GM19455 (cell line): Measurements from ENCODE around the gene ARL16.

ENCODE experiments used
- ATAC-seq: cut with Tn5 transposase; IDR thresholded peaks from one replicate; pipeline ENCODE4 v1.9.1; 2021; ENCODE audit not compliant: unreplicated experiment

Gene ARL16

DNA sequence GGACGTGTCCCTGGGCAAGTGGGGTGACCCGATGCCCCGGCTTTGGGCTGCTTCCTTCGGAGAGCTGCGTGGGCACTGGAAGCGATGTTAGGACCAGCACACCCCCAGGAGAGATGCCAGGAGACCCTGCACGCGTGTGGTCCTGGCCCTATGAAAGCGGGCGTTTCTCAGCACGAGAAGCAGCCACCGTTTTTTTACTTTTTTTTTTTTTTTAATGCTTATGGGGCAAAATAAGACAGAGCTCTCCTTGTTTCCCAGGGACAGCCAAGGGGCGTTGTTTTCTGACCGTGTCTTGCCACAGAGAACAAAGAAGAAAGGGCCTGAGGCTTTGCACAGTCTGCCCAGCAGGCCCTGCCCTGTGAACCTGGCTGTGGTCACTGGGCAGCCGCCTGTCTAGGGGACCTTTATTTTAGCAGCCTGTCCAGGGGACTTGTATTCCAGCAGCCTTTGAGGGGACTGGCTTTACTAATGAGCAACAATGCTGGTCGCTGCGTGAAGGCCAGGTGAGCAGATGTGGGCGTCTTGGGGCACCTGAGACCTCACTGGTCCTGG lies 29.5 kb upstream of the ARL16 start:
- no peak for ATAC-seq

GRCh38 chr17:81712468-81713003 lies 28.9 kb upstream of the ARL16 start:
- ATAC-seq, result peak; percentile 12

DNA sequence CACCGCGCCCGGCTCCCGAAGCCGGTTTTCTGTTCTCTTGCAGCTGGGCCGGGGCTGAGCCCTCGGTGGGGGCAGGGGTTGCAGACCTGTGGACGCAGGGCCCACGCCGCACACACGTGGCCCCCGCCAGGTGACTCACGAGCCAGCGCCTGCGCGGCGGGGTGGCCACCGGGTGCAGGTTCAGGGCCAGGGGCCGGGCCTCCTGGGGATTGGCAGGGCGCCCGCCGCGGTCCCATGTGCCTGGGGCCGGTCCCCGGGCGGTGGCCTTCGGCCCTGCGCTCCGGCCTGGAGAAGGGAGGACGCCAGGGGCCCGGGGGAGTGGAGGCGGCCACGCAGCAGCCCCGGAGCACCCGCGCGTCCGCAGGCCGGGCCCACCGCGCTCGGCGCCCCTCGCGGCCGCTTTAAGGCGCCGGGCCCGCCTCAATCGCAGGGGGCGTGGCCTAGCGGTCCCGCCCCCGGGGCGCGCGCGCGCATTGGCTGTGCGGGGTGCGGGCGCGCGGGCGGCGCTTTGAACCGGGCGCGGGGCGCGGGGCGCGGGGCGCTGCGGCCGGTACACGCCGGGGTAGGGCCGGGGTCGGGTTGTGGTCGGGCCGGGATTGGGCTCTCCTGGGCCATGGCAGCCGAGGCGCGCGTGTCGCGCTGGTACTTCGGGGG lies 28.3 kb upstream of the ARL16 start, which contains the start of gene SLC25A10:
Gene SLC25A10 (plus strand): TSS at position 471 of the 654 bp plus-strand sequence. CDS start 143 bp downstream, at position 614.
- ATAC-seq, result peak; percentile 63

DNA sequence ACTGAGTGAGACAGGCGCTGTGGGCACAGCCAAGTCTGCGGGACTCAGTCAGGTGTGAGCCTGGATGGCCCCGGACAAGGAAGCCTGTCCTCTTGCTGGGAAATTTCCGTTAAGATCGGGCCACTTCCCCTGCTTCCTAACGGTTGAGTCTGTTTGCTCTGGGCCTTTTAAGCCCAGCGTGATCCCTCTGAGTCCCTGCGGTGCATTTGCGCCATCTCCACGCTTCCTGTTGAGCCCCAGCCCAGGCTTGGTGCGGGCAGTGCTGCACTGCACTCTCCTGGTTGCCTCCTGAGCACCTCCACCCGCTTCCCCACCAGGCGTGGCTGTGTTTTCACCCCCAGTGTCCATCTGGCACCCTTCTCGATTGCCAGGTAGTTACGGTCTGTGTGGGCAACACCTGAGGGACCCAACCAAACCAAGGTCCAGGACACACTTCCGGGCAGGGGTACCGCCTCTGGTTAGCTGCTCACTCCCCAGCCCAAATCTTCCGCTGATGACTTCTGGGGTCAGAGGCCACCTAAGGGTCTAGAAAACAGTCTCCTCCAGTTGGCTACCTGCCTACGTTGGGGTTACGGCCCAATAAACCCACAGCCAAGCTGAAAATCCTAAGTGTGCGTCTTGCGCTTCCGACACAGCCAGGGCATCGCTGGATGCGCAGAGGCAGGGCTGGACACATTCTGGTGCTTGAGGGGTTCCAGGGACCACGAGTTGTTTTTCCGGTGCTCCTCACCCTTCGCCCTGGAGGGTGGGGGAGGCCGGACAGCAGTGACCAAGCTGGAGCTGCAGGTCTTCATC lies 27.1 kb upstream of the ARL16 start:
- ATAC-seq, result no peak

GRCh38 chr17:81708739-81709185 lies 25.2 kb upstream of the ARL16 start:
- no peak for ATAC-seq

GRCh38 chr17:81707725-81708646 lies 24.4 kb upstream of the ARL16 start:
- ATAC-seq, result no peak

GRCh38 chr17:81706757-81707624 lies 23.4 kb upstream of the ARL16 start:
- no peak for ATAC-seq

DNA sequence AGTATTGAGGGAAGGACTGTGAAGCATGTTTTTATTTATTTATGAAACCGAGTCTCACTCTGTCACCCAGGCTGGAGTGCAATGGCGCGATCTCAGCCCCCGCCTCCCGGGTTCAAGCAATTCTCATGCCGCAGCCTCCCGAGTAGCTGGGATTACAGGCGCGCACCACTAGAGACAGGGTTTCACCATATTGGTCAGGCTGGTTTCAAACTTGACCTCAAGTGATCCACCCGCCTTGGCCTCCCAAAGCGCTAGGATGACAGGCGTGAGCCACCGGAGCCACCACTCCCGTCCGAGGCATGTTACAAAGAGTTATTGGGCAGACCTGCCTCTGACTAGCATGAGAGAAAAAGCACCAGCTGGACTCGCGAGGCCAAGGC lies 22.6 kb upstream of the ARL16 start:
- no peak for ATAC-seq

DNA sequence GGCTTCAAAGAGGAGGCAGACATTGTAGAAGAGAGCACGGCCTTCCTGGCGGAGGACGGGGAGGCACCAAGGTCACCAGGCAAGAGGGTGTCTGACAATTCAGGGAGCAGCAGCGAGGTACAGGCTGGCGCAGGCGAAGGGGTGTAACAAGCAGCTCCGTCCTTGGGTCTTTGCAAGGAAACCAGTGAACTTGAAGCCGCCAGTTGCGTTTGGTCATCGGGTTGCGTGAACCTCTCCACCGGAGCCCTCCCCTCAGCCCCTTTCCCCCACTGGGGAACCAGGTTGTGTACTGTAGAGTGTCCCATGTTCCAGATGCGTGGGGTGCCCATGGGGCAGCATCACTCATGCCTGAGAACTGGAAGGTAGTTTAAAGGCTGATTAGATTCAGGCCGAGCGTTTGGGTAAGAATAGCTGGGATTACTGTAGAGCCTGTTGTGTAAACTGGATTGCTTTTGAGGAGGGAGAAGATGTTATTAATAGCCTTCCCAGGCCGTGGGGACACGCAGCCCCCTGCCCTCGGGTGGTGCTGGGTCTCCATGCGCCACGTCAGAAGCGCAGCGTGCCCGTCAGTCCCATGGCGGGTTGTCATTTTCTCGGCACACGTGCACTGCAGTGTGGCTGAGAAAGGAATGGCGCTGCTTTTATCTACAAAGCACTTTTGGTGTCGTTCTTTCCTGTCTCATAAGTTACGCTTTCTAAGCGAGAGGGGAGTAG lies 22.1 kb upstream of the ARL16 start:
- ATAC-seq, result no peak

- no peak for ATAC-seq
Observed at GRCh38 chr17:81703747-81704654, 20.4 kb upstream of the ARL16 start.

- peak; percentile 77 for ATAC-seq
Observed at GRCh38 chr17:81702934-81703746, 19.5 kb upstream of the ARL16 start, which contains the start of gene MRPL12. Gene MRPL12 (plus strand): TSS chr17:81703367. CDS start chr17:81703502, 135 bp downstream.

- ATAC-seq, result no peak
Observed at GRCh38 chr17:81701288-81702071, 17.9 kb upstream of the ARL16 start.

DNA sequence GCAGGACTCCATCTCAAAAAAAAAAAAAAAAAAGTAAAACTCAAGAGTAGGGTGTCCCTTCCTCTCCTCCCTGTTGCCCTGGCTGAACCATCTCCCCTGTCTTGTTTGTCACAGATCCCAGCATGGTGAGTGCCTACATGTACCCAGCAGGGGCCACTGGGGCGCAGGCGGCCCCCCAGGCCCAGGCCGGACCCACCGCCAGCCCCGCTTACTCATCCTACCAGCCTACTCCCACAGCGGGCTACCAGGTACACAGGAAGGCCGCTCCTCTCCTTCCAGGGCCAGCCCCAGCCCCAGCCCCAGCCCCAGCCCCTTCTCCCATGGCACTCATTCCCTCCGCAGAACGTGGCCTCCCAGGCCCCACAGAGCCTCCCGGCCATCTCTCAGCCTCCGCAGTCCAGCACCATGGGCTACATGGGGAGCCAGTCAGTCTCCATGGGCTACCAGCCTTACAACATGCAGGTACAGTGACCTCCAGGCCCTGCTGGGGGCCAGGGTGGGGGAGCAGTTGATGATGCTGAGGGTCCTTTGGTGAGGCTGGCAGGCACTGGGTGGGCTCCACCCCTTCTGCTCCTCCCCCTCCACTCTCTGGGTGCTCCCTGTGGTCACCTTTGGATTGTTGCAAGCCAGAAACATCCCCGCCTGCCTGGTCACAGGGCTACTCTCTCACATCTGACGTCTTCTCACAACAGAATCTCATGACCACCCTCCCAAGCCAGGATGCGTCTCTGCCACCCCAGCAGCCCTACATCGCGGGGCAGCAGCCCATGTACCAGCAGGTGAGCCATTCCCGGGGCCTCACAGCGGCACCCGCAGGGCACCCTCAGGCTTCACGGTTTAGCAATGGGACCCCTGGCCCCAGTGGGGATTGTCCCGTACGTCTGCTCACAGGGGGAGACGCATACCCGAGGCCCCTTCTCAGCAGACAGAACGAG lies 17.0 kb upstream of the ARL16 start:
- ATAC-seq, result no peak

- no peak for ATAC-seq
Observed at GRCh38 chr17:81697261-81698044, 13.9 kb upstream of the ARL16 start.
